GM21528 (cell line): Measurements from ENCODE around the gene ZNF438.
"Not testable (repeated sequence)": the region's sequence is repeated elsewhere in the genome, so short reads cannot be mapped to it uniquely, and the experiment has no call there.

Experiments used
- ATAC-seq: cut with Tn5 transposase; IDR thresholded peaks from one replicate; pipeline ENCODE4 v1.9.1; 2021; ENCODE audit warnings: mild to moderate bottlenecking, moderate library complexity; ENCODE audit not compliant: unreplicated experiment, low FRiP score

Gene ZNF438

DNA sequence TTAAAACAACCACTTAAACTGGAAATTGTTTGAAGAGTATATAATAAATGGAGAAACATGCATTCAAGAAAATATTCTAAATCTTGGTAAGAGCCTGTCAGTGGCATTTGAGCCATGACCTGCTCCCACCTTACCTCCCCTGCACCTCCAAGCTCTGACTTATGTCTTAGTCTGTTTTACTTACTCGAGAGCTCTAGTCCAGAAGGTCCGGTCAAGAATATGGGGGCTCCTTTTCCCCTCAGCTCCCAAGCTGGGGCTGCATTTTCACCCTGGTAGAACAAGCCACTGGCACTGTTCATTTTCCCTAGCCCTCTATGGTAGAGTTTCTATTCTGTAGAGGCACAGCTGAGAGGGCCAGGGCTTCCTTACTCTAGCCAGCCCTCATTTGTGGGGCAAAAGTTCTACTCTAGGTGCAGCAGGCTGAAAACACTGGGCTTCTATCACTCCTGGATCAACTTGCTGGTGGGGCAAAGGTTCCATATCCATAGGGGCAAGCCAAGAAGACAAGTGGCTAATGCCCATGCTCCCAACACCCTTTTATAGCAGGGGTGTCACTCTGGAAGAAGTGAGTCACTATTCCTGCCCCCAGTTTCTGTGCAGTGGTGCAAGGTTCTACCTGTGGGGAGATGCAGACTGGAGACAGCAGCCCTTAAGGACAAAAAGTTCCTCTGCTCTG lies 40.6 kb downstream of the ZNF438 start:
- no peak for ATAC-seq

GRCh38 chr10:30990351-30990750 lies 41.3 kb downstream of the ZNF438 start:
- ATAC-seq, result no peak

DNA sequence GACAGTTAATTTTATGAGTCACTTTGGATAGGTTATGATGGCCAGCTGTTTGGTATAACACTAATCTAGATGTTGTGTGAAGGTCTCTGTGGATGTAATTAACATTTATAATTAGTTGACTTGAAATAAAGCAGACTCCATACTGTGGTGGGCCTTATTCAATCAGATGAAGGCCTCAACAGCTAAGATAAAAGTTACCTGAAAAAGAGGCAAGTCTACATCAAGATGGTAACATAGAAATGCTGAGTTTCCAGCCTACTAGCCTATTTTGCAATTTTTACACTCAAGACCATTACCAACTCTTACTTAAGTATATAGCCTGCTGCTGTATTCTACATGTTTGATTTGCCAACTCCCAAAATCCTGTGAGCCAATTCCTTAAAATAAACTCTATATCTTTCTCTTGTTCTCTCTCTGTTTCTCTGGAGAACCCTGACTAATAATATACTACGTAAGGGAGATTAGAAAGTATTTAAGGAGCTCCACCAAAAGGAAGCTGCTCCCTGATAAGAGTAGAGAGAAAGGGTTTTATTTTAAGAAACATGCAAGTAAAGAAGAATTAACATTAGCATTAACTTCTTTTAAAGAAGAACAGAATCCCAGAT lies 42.7 kb downstream of the ZNF438 start:
- no peak for ATAC-seq

- no peak for ATAC-seq
Measured at GRCh38 chr10:30987463-30987862, 44.2 kb downstream of the ZNF438 start.

- ATAC-seq, result no peak
Measured at GRCh38 chr10:30986053-30986555, 45.6 kb downstream of the ZNF438 start.

DNA sequence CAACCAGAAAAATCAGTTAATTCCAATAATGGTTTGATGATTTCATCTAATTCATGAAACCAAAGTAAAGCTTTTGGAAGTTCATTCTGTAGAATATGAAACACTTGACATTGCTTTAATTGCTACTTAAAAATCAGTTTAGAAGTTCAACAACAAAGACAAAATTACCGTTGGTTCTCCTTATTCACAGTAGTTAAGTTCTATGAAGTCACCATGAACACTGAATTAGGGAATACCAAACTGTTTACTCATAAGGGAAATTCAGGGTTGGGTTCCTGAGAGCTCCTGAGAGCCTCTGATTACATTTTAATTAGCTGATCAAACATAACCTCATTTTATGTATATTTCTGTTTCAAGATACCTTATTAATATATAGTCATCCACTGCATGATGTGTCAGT lies 46.2 kb downstream of the ZNF438 start:
- ATAC-seq, result no peak

DNA sequence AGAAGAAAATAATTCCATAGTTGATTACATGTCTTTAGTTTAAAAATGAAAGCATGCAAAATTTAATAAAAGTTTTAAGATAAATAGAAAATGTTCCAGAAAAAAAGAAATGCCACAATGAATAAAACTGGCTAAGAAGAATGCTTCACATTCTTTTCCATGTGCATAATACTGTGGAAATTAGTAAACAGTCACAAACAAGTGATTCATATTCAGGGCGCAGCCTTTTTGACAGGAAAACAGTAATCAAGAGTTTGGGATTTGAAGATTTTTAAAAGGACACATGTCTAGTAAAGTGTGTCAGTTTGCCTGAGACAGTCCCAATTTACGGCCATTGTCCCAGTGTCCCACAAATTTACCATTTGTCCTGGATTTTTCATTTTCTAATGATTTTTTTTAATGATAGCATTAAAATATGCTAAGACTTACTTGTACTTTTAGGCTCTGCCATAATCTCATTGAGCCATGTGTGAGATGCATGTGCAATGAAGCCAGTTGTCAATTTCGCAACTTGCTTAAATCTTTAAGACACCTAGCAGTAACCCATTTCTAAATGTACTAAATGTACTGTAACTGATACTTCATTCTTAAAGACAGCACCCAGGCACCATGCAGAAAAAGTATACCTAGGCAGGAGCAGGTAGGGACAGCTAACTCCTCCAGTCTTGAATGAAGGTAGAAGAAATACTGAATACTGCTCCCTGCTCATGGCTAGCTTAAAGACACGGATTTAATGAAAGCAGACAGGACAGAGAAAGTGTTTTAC lies 46.9 kb downstream of the ZNF438 start:
- ATAC-seq, result no peak

- ATAC-seq, result not testable (repeated sequence)
Measured at GRCh38 chr10:30983209-30983608, 48.5 kb downstream of the ZNF438 start.

- ATAC-seq, result no peak
Measured at GRCh38 chr10:30980951-30981616, 50.6 kb downstream of the ZNF438 start.

DNA sequence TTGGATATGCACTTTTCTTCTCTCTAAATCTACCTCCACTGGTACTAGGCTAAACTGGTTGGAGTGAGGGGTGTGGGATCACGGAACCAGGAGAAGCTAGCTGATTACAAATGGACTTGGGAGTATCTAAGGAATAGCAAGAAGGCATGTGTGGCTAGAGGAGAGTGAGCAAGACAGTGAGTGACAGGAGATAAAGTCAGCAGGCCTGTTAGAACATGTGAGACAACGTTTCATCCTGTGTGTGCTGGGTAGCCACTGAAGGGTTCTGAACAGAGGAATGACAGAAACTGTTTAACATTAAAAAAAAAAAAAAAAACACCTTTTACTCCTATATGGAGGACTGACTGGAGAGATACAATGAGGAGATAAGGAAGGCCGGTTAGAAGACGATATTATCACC lies 51.7 kb downstream of the ZNF438 start:
- ATAC-seq, result no peak

DNA sequence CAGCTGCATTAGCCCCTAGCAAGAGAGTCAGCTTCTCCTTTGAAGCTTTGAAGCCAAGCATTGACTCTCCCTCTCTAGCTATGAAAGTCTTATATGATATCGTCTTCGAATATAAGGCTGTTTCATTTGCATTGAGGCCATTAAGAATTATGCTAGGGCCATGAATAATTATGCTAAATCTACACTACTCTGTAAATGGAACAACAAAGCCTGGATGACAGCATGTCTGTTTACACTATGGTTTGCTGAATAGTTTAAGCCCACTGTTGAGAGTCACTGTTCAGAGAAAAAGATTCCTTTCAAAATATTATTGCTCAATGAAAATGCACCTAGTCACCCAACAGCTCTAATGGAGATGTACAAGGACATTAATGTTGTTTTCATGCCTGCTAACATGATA lies 52.8 kb downstream of the ZNF438 start:
- no peak for ATAC-seq

DNA sequence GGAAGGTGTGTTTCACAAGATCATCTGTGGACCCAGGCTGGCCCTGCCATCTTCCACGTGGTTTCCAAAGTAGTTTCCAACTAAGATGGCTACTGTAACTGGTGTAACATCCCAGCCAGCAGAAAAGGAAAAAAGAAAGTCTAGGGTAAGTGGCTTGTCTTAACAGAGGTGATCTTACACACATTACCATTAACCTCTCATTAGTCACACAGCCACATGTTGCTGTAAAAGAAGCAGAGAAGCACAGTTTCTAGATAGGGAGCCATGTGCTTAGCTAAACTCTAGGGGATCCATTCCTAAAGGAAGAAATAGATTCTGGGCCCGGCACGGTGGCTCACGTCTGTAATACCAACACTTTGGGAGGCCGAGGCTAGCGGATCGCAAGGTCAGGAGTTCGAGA lies 54.3 kb downstream of the ZNF438 start:
- ATAC-seq, result no peak

- no peak for ATAC-seq
Measured at GRCh38 chr10:30974773-30975415, 56.8 kb downstream of the ZNF438 start.

DNA sequence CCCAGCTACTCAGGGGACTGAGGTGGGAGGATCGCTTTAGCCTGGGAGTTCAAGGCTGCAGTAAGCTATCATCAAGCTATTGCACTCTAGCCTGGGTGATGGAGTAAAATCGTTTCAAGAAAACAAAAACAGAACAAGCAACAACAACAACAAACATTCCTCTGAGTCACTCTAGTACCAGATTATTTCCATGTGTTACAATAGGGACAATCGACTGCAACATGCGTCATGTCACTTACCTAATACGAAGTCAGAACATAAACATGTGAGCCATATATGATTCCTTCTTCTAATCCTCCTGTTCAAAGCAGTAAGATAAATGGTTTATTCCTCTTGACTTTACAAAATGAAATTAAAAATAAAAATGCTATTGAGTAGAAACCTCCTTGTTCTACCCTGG lies 57.3 kb downstream of the ZNF438 start:
- no peak for ATAC-seq

- no peak for ATAC-seq
Measured at GRCh38 chr10:30973737-30974136, 57.9 kb downstream of the ZNF438 start.

GRCh38 chr10:30970760-30971460 lies 60.8 kb downstream of the ZNF438 start:
- no peak for ATAC-seq

GRCh38 chr10:30968711-30969110 lies 63.0 kb downstream of the ZNF438 start:
- ATAC-seq, result no peak

DNA sequence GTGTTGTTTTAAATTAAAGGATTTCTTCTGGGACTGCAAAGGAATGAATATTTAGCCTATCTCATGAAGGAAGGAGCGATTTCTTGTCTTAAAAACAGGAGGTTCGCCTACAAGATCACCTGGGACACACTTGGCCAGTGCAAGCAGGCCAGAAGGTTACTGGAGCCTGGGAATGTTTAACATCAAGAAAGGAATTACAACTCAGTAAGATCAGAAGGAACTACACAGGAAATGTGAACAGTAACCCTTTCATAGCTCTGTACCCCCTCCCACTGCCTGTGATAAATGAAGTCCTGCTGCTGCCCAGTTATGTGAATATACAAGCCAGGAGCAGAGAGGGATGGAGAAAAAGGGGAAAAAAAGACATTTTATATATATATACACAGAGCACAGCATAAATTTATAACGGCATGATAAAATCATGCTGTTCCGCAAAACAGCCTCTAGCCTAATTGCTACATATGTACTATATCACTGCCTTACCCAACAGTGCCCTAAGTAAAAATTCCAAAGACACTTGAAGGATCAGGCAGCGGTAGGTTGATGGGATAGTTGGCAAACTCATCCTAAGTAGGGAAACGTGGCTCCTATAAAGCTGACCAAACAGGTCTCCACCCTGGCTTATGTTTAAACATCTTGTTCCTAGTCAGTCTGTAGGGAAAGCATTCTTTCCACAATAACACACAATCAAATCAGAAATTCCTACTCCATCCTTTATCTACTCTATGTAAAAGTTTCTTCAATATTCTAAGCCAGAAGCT lies 63.8 kb downstream of the ZNF438 start:
- ATAC-seq, result no peak
